PC-3 (cell line): ENCODE measurements around the gene UBE2H. TPM values are rescaled to one million over a fixed set of nuclear protein-coding genes. Genes with fewer than 3 reads are reported as not detected.
A peak's percentile ranks its signal among the peaks of the same experiment; 100 is the strongest.

Experiments used
- ATAC-seq: fragments of 200-7000 bp; cut with Tn5 transposase; 2 replicates; pipeline ENCODE4 v1.9.1; 2020; ENCODE audit warnings: mild to moderate bottlenecking, moderate library complexity
- BruUV-seq: library from RNA; stranded (reverse); fragments of 400-500 nt; replicated peaks from 2 replicates; lab custom pipeline; 2021; lab: Mats Ljungman, UMichigan
- CTCF ChIA-PET: fragments of 300-600 bp; sonication (Branson Sonifier 250); formaldehyde crosslinking; loops from one replicate; lab custom pipeline; 2022; ENCODE audit warnings: antibody characterized with exemption; lab: Charles Lee
- POLR2A ChIA-PET: fragments of 300-600 bp; sonication (Branson Sonifier 250); formaldehyde crosslinking; loops from one replicate; lab custom pipeline; 2022; ENCODE audit warnings: antibody characterized with exemption; ENCODE audit not compliant: unreplicated experiment; lab: Charles Lee
- DNase-seq: peaks from one replicate; pipeline ENCODE4 v3.0.0-alpha.2; 2015
- H2AFZ ChIP-seq: fragments of 300-600 bp; sonication (generic); 2 replicates; pipeline ENCODE4 v1.6.0; 2016; ENCODE audit warnings: antibody characterized with exemption, low read length
- H3F3A ChIP-seq: fragments of 300-600 bp; sonication (generic); one replicate; pipeline ENCODE4 v1.6.0; 2017; ENCODE audit warnings: antibody characterized with exemption, low read length, control low read depth, mild to moderate bottlenecking; ENCODE audit not compliant: unreplicated experiment
- H3K27ac ChIP-seq: fragments of 300-600 bp; sonication (generic); 2 replicates; pipeline ENCODE4 v1.5.1; 2016; ENCODE audit warnings: mild to moderate bottlenecking, low read length
- H3K27me3 ChIP-seq: fragments of 300-600 bp; sonication (generic); 2 replicates; pipeline ENCODE4 v1.6.1; 2016; ENCODE audit warnings: low read length, mixed read lengths
- H3K36me3 ChIP-seq: fragments of 300-600 bp; sonication (generic); 2 replicates; pipeline ENCODE4 v1.6.1; 2016; ENCODE audit warnings: low read depth, mixed run types, low read length, mixed read lengths
- H3K4me1 ChIP-seq: fragments of 300-600 bp; sonication (generic); 2 replicates; pipeline ENCODE4 v1.5.1; 2016; ENCODE audit warnings: low read length; ENCODE audit not compliant: insufficient read depth
- H3K4me2 ChIP-seq: fragments of 300-600 bp; sonication (generic); 2 replicates; pipeline ENCODE4 v1.6.0; 2016; ENCODE audit warnings: low read length
- H3K4me3 ChIP-seq: fragments of 300-600 bp; sonication (generic); 2 replicates; pipeline ENCODE4 v1.5.1; 2016; ENCODE audit warnings: mild to moderate bottlenecking, low read length, mixed read lengths
- H3K79me2 ChIP-seq: fragments of 300-600 bp; sonication (generic); 2 replicates; pipeline ENCODE4 v1.6.1; 2017; ENCODE audit warnings: low read length, mixed read lengths
- H3K9ac ChIP-seq: fragments of 300-600 bp; sonication (generic); 2 replicates; pipeline ENCODE4 v1.6.0; 2016; ENCODE audit warnings: mild to moderate bottlenecking, low read length
- H3K9me2 ChIP-seq: fragments of 300-600 bp; sonication (generic); replicated peaks from 2 replicates; pipeline ENCODE4 v1.6.1; 2016; ENCODE audit warnings: mixed run types, low read length, mixed read lengths
- H3K9me3 ChIP-seq: fragments of 300-600 bp; sonication (generic); 2 replicates; pipeline ENCODE4 v1.6.1; 2016; ENCODE audit warnings: low read length, mixed read lengths
- H4K20me1 ChIP-seq: fragments of 300-600 bp; sonication (generic); 2 replicates; pipeline ENCODE4 v1.6.1; 2016; ENCODE audit warnings: low read length, mixed read lengths
- CTCF ChIP-seq: fragments of 300-600 bp; sonication (generic); conservative IDR thresholded peaks from 2 replicates; pipeline ENCODE4 v1.5.1; 2017; ENCODE audit warnings: antibody characterized with exemption, low read depth, mild to moderate bottlenecking, low read length
- EZH2 ChIP-seq: fragments of 300-600 bp; sonication (generic); IDR thresholded peaks from one replicate; pipeline ENCODE4 v1.6.1; 2017; ENCODE audit warnings: antibody characterized with exemption, mild to moderate bottlenecking, low read length; ENCODE audit not compliant: unreplicated experiment
- EZH2phosphoT487 ChIP-seq: fragments of 300-600 bp; sonication (generic); IDR thresholded peaks from 2 replicates; pipeline ENCODE4 v1.6.1; 2018; ENCODE audit warnings: mild to moderate bottlenecking, antibody characterized with exemption, low read length, borderline replicate concordance
- intact Hi-C: fragments of 100-400 bp; cut with micrococcal nuclease; formaldehyde crosslinking; loops from 2 replicates; pipeline ENCODE4 v1.9.0; 2023
- total RNA-seq: library from RNA; depleted of rRNA; stranded (reverse); fragments of >200 nt; gene quantifications from 2 replicates; pipeline ENCODE4 v1.2.3, GENCODE V29; 2014

The UBE2H gene
- total RNA-seq, 1 experiment from 2014 or later, result 62.5 TPM

- H3K9me3 ChIP-seq, result no peaks in the 10 kb centered on the region
Observed at GRCh38 chr7:129883151-129883550, 69.6 kb downstream of the UBE2H start.

GRCh38 chr7:129882531-129882930, 70.2 kb downstream of the UBE2H start:
- Histone ChIP-seq H3K4me2 (0 out of 2 replicates have a peak overlapping the region, but pooled peaks have one; percentile 1), H2AFZ (no peak overlapping the region), H3K9me2 (no peaks in the 10 kb centered on the region), H3K27me3 (no peaks in the 10 kb centered on the region), H4K20me1 (no peaks in the 10 kb centered on the region), H3K36me3 (peaks cover 7% of the 10 kb centered on the region; the same call in 1 of the 2 replicates), H3F3A (no peaks in the 10 kb centered on the region), H3K9ac (no peak overlapping the region), H3K27ac (no peak overlapping the region), H3K4me1 (peaks cover 10% of the 10 kb centered on the region), H3K79me2 (0 out of 2 replicates have a peak, but pooled peaks cover 6% of the 10 kb centered on the region), H3K9me3 (no peaks in the 10 kb centered on the region), H3K4me3 (no peak overlapping the region)
- ChIA-PET CTCF (no interaction called here), POLR2A (no interaction called here)
- intact Hi-C loops, result no loop called here
- BruUV-seq, result no TSS peak
- DNase-seq (peak; percentile 36), ATAC-seq (peak; percentile 70)
- TF ChIP-seq EZH2phosphoT487, result no peak
- no peak for TF ChIP-seq EZH2
- no peak for TF ChIP-seq CTCF

More at GRCh38 chr7:129883151-129883550, 69.6 kb downstream of the UBE2H start:
- H3K27ac ChIP-seq, result no peak overlapping the region
- no peak overlapping the region for H3K9ac ChIP-seq
- peaks cover 10% of the 10 kb centered on the region for H3K4me1 ChIP-seq
- H3K4me2 ChIP-seq, result 0 out of 2 replicates have a peak overlapping the region, but pooled peaks have one; percentile 1
- CTCF ChIA-PET, result no interaction called here
- ATAC-seq (no peak), DNase-seq (no peak)
- peaks cover 7% of the 10 kb centered on the region; the same call in 1 of the 2 replicates for H3K36me3 ChIP-seq
- H3K27me3 ChIP-seq, result no peaks in the 10 kb centered on the region
- H3K4me3 ChIP-seq, result no peak overlapping the region
- no peak for TF ChIP-seq CTCF
- TF ChIP-seq EZH2phosphoT487, result no peak
- TF ChIP-seq EZH2, result no peak
- H2AFZ ChIP-seq, result no peak overlapping the region
- 0 out of 2 replicates have a peak, but pooled peaks cover 6% of the 10 kb centered on the region for H3K79me2 ChIP-seq
- intact Hi-C loops, result no loop called here
- BruUV-seq, result no TSS peak
- H4K20me1 ChIP-seq, result no peaks in the 10 kb centered on the region
- no peaks in the 10 kb centered on the region for H3F3A ChIP-seq
- no peaks in the 10 kb centered on the region for H3K9me2 ChIP-seq
- POLR2A ChIA-PET, result no interaction called here

- intact Hi-C loops, result loop anchor here (5.0 kb wide), 2 partner anchors 35 kb away; no protein-coding TSS in a partner anchor
- ChIA-PET CTCF (no interaction called here), POLR2A (no interaction called here)
- ATAC-seq, result no peak
- Histone ChIP-seq H3K27me3 (no peaks in the 10 kb centered on the region), H3K9me3 (no peaks in the 10 kb centered on the region), H2AFZ (no peak overlapping the region), H3K79me2 (no peaks in the 10 kb centered on the region), H3F3A (no peaks in the 10 kb centered on the region), H3K36me3 (0 out of 2 replicates have a peak, but pooled peaks cover 3% of the 10 kb centered on the region), H3K4me2 (no peak overlapping the region), H3K4me1 (peaks cover 23% of the 10 kb centered on the region), H3K9me2 (no peaks in the 10 kb centered on the region), H3K27ac (no peak overlapping the region), H3K9ac (no peak overlapping the region), H4K20me1 (no peaks in the 10 kb centered on the region), H3K4me3 (no peak overlapping the region)
- BruUV-seq, result TSS peak; percentile 4
- TF ChIP-seq EZH2 (no peak), CTCF (no peak)
- DNase-seq, result no peak
Observed at GRCh38 chr7:129877146-129877792, 75.5 kb downstream of the UBE2H start.
